IMR-90 (cell line): ENCODE data around the gene C9orf43. TPM values are rescaled to one million over a fixed set of nuclear protein-coding genes. Genes with fewer than 3 reads are reported as not detected.
A peak's percentile ranks its signal among the peaks of the same experiment; 100 is the strongest.

ENCODE experiments used
- ATAC-seq: fragments of 200-7000 bp; cut with Tn5 transposase; 2 replicates; pipeline ENCODE4 v1.9.1; 2020; ENCODE audit warnings: low read depth, mild to moderate bottlenecking, moderate library complexity
- BruUV-seq: library from RNA; stranded (reverse); fragments of 400-500 nt; replicated peaks from 2 replicates; lab custom pipeline; 2021; lab: Mats Ljungman, UMichigan
- CTCF ChIA-PET: fragments of 300-600 bp; formaldehyde crosslinking; extraction: SDS; loops from one replicate; lab custom pipeline; 2021; ENCODE audit warnings: antibody characterized with exemption; lab: Yijun Ruan, JAX
- POLR2A ChIA-PET: fragments of 300-600 bp; sonication (Branson Sonifier 250); formaldehyde crosslinking; loops from one replicate; lab custom pipeline; 2022; ENCODE audit warnings: antibody characterized with exemption; ENCODE audit not compliant: unreplicated experiment; lab: Charles Lee
- DNase-seq: peaks from one replicate; pipeline ENCODE4 v3.0.0; 2013
- H2AFZ ChIP-seq: replicated peaks from 2 replicates; pipeline ENCODE3; 2013; ENCODE audit warnings: low read length, mild to moderate bottlenecking; ENCODE audit not compliant: poor library complexity
- H2AK5ac ChIP-seq: 2 replicates; pipeline ENCODE4 v1.6.1; 2013; ENCODE audit warnings: low read depth, low read length, inconsistent platforms
- H2AK9ac ChIP-seq: replicated peaks from 2 replicates; pipeline ENCODE3; 2013; ENCODE audit warnings: mild to moderate bottlenecking, low read depth, low read length, moderate library complexity; ENCODE audit not compliant: poor library complexity
- H2BK120ac ChIP-seq: 2 replicates; pipeline ENCODE4 v1.6.1; 2013; ENCODE audit warnings: low read depth, low read length, inconsistent platforms
- H2BK15ac ChIP-seq: 3 replicates; pipeline ENCODE4 v1.6.1; 2013; ENCODE audit warnings: low read depth, low read length, inconsistent platforms
- H2BK20ac ChIP-seq: 2 replicates; pipeline ENCODE4 v1.6.1; 2013; ENCODE audit warnings: low read depth, mild to moderate bottlenecking, inconsistent platforms, low read length, moderate library complexity
- H2BK5ac ChIP-seq: 2 replicates; pipeline ENCODE4 v1.6.1; 2013; ENCODE audit warnings: mild to moderate bottlenecking, low read depth, low read length, inconsistent platforms; ENCODE audit not compliant: poor library complexity, severe bottlenecking
- H3K14ac ChIP-seq: replicated peaks from 2 replicates; pipeline ENCODE4 v1.6.1; 2013; ENCODE audit warnings: low read depth, low read length, inconsistent platforms
- H3K18ac ChIP-seq: 2 replicates; pipeline ENCODE4 v1.6.1; 2013; ENCODE audit warnings: low read depth, low read length, control low read depth
- H3K23ac ChIP-seq: 2 replicates; pipeline ENCODE4 v1.6.1; 2013; ENCODE audit warnings: low read depth, low read length, inconsistent platforms
- H3K27ac ChIP-seq: 2 replicates; pipeline ENCODE4 v1.5.1; 2013; ENCODE audit warnings: mild to moderate bottlenecking, control low read depth, low read length; ENCODE audit not compliant: insufficient read depth
- H3K27me3 ChIP-seq: 2 replicates; pipeline ENCODE4 v1.6.1; 2013; ENCODE audit warnings: low read length; ENCODE audit not compliant: control insufficient read depth, insufficient read depth
- H3K36me3 ChIP-seq: 2 replicates; pipeline ENCODE4 v1.6.1; 2013; ENCODE audit warnings: low read length, mixed read lengths; ENCODE audit not compliant: control insufficient read depth, insufficient read depth
- H3K4ac ChIP-seq: 2 replicates; pipeline ENCODE4 v1.6.1; 2013; ENCODE audit warnings: low read depth, low read length, inconsistent platforms
- H3K4me1 ChIP-seq: 2 replicates; pipeline ENCODE4 v1.6.1; 2013; ENCODE audit warnings: low read length, mixed read lengths; ENCODE audit not compliant: control insufficient read depth, insufficient read depth
- H3K4me2 ChIP-seq: 2 replicates; pipeline ENCODE4 v1.6.1; 2013; ENCODE audit warnings: low read depth, mild to moderate bottlenecking, control low read depth, low read length, moderate library complexity
- H3K4me3 ChIP-seq: 2 replicates; pipeline ENCODE4 v1.5.1; 2013; ENCODE audit warnings: low read depth, mild to moderate bottlenecking, control low read depth, low read length, moderate library complexity; ENCODE audit not compliant: insufficient read depth
- H3K56ac ChIP-seq: 2 replicates; pipeline ENCODE4 v1.6.1; 2013; ENCODE audit warnings: low read length, inconsistent platforms; ENCODE audit not compliant: insufficient read depth; ENCODE audit errors: extremely low read depth
- H3K79me1 ChIP-seq, 2 experiments: 2 replicates each; pipeline ENCODE4 v1.6.1; 2013; ENCODE audit warnings: low read length in 2 of 2, inconsistent platforms in 1 of 2, low read depth in 1 of 2
- H3K9ac ChIP-seq: 2 replicates; pipeline ENCODE4 v1.6.1; 2013; ENCODE audit warnings: low read depth, low read length, control low read depth
- H3K9me1 ChIP-seq: 2 replicates; pipeline ENCODE4 v1.6.1; 2013; ENCODE audit warnings: low read length, inconsistent platforms; ENCODE audit not compliant: insufficient read depth
- H3K9me3 ChIP-seq: 2 replicates; pipeline ENCODE4 v1.6.1; 2013; ENCODE audit warnings: low read length; ENCODE audit not compliant: control insufficient read depth, insufficient read depth
- H4K20me1 ChIP-seq: 2 replicates; pipeline ENCODE4 v1.6.1; 2013; ENCODE audit warnings: low read length, inconsistent platforms; ENCODE audit not compliant: insufficient read depth
- H4K5ac ChIP-seq: 2 replicates; pipeline ENCODE4 v1.6.1; 2013; ENCODE audit warnings: mild to moderate bottlenecking, low read depth, low read length, control low read depth
- H4K8ac ChIP-seq, 2 experiments: 2 replicates each; pipeline ENCODE4 v1.6.1; 2013; ENCODE audit warnings: low read depth in 2 of 2, low read length in 2 of 2, control low read depth in 1 of 2, inconsistent platforms in 1 of 2
- H4K91ac ChIP-seq: 2 replicates; pipeline ENCODE4 v1.6.1; 2013; ENCODE audit warnings: low read depth, low read length, inconsistent platforms; ENCODE audit not compliant: insufficient read depth
- CHD1 ChIP-seq: IDR thresholded peaks from 2 replicates; pipeline ENCODE4 v1.6.1; 2012; ENCODE audit warnings: low read depth, low read length, improper control_type of control experiment
- FOS ChIP-seq: fragments of 150-350 bp; IDR thresholded peaks from 2 replicates; pipeline ENCODE4 v1.6.1; 2016; ENCODE audit warnings: low read depth, low read length
- MAFK ChIP-seq: IDR thresholded peaks from 2 replicates; pipeline ENCODE4 v1.6.1; 2012; ENCODE audit warnings: low read depth, low read length, improper control_type of control experiment
- MXI1 ChIP-seq: IDR thresholded peaks from 2 replicates; pipeline ENCODE4 v1.6.1; 2012; ENCODE audit warnings: low read depth, mild to moderate bottlenecking, low read length, moderate library complexity, borderline replicate concordance
- POLR2A ChIP-seq: IDR thresholded peaks from 2 replicates; pipeline ENCODE4 v1.6.1; 2012; ENCODE audit warnings: mild to moderate bottlenecking, low read depth, low read length
- RCOR1 ChIP-seq: IDR thresholded peaks from 2 replicates; pipeline ENCODE4 v1.6.1; 2012; ENCODE audit warnings: mild to moderate bottlenecking, low read length, improper control_type of control experiment; ENCODE audit not compliant: insufficient replicate concordance
- RFX5 ChIP-seq: IDR thresholded peaks from 2 replicates; pipeline ENCODE4 v1.8.0; 2012; ENCODE audit warnings: low read depth, mild to moderate bottlenecking, low read length, moderate library complexity
- SMC3 ChIP-seq: fragments of 150-350 bp; IDR thresholded peaks from 2 replicates; pipeline ENCODE4 v1.6.1; 2016; ENCODE audit warnings: low read depth, mild to moderate bottlenecking, antibody characterized with exemption, low read length, moderate library complexity
- USF2 ChIP-seq: fragments of 150-350 bp; IDR thresholded peaks from 2 replicates; pipeline ENCODE4 v1.6.1; 2017; ENCODE audit warnings: mild to moderate bottlenecking, antibody characterized with exemption, low read length, low read depth
- WGBS, 2 experiments: methylation state at CpG; one replicate each; pipeline versions ENCODE4 v1.1.5 to v1.1.7; 2013; ENCODE audit warnings: missing lambda C conversion rate in 2 of 2; ENCODE audit not compliant: insufficient read length in 1 of 2; ENCODE audit errors: extremely low coverage in 2 of 2; 5-methylcytosine and 5-hydroxymethylcytosine counted together
- dilution Hi-C: fragments of 300-500 bp; cut with HindIII; formaldehyde crosslinking; loops from one replicate; pipeline ENCODE4 v1.14.3; 2018; ENCODE audit warnings: low sequenced_read_pairs; ENCODE audit not compliant: unreplicated experiment
- in situ Hi-C: fragments of 300-500 bp; cut with MboI; formaldehyde crosslinking; loops from 3 replicates; pipeline ENCODE4 v1.14.3; 2019; ENCODE audit warnings: low sequenced_read_pairs, inconsistent platforms, mixed read lengths
- intact Hi-C: fragments of 100-400 bp; cut with micrococcal nuclease; formaldehyde crosslinking; loops from 2 replicates; pipeline ENCODE4 v1.10.0; 2022
- polyA plus RNA-seq, 3 experiments: library from polyadenylated mRNA; depleted of rRNA; stranded (reverse); fragments of >200 nt; gene quantifications; 2 replicates each; pipeline ENCODE4 v1.2.3, GENCODE V29; 2012; ENCODE audit warnings: low replicate concordance in 1 of 3
- total RNA-seq: library from RNA; depleted of rRNA; stranded (reverse); fragments of >200 nt; gene quantifications from 2 replicates; pipeline ENCODE4 v1.2.3, GENCODE V29; 2012

C9orf43 gene
- total and polyA plus RNA-seq, 2 of the 4 experiments (the other 2 are of a cell fraction), result 0.36 to 0.46 TPM

DNA sequence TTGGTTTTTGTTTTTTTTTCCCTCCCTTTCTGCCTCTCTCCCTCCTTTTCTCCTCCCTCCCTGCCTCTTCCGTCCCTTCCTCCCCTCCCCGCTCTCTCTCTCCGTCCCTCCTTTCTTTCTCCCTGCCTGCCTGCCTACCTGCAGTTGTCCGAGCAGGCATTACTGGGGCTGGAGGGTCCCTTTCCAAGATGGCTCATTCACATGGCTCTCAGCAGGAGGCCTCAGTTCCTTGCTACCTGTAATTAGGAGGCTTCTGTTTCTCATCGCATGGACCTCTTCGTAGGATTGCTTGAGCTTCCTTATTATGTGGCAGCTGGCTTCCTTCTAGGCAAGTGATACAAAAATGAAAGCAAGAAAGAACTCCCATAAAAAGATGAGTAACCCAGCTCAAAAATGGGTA, 61.0 kb downstream of the C9orf43 start:
- Histone ChIP-seq H3K4ac (0 out of 2 replicates have a peak overlapping the region, but pooled peaks have one; percentile 48), H2BK20ac (no peak overlapping the region), H4K5ac (0 out of 2 replicates have a peak overlapping the region, but pooled peaks have one; percentile 1), H2BK120ac (peak overlapping the region; percentile 68), H3K9ac (no peak overlapping the region), H3K79me1 (no peaks in the 10 kb centered on the region), H3K9me1 (no peaks in the 10 kb centered on the region), H4K91ac (peak overlapping the region; percentile 63; the same call in 1 of the 2 replicates), H3K27ac (no peak overlapping the region), H3K27me3 (no peaks in the 10 kb centered on the region), H2AK5ac (peak overlapping the region; percentile 21; the same call in 1 of the 2 replicates), H3K36me3 (no peaks in the 10 kb centered on the region), H2AK9ac (no peak overlapping the region), H3K9me3 (no peaks in the 10 kb centered on the region), H2BK5ac (no peak overlapping the region), H2AFZ (peak overlapping the region; percentile 72), H3K4me3 (no peak overlapping the region), H3K14ac (no peak overlapping the region; the same call in 1 of the 2 replicates), H3K4me1 (peaks cover 7% of the 10 kb centered on the region), H4K20me1 (no peaks in the 10 kb centered on the region), H3K56ac (no peak overlapping the region), H3K4me2 (no peak overlapping the region), H3K23ac (no peak overlapping the region), H2BK15ac (no peak overlapping the region), H4K8ac (peak overlapping the region in 1 of 2 experiments; percentile 60; a peak in 1 of 4 replicates), H3K18ac (0 out of 2 replicates have a peak overlapping the region, but pooled peaks have one; percentile 13)
- intact Hi-C loops, result no loop called here
- in situ Hi-C loops, result no loop called here
- ChIA-PET CTCF (interaction anchor here (0.7 kb wide), 1 partner anchor 9 kb away, joined by 3 read pairs; no protein-coding TSS in a partner anchor), POLR2A (no interaction called here)
- ATAC-seq (no peak), DNase-seq (no peak)
- 93% methylated on average over 3 of the region's 6 CpGs; no CpG with 5 or more reads in 1 of the 2 experiments for WGBS, 2 experiments
- no TSS peak for BruUV-seq
- dilution Hi-C loops, result no loop called here
- no peak for TF ChIP-seq RFX5
- TF ChIP-seq POLR2A, result no peak
- no peak for TF ChIP-seq FOS
- no peak for TF ChIP-seq USF2
- no peak for TF ChIP-seq SMC3
- no peak for TF ChIP-seq MAFK
- no peak for TF ChIP-seq CHD1
- TF ChIP-seq RCOR1, result no peak
- TF ChIP-seq MXI1, result no peak
